VCaP (cell line): ENCODE results near the gene VWF.

Experiments
- H3K27ac ChIP-seq: fragments of 450-650 bp; 2 replicates; pipeline ENCODE4 v1.5.1; 2017
- TF ChIP-seq, protein P1 (sequence below): fragments of 450-650 bp; conservative IDR thresholded peaks from 2 replicates; pipeline ENCODE4 v1.5.1; 2017; ENCODE audit warnings: mild to moderate bottlenecking, moderate library complexity

The VWF gene

DNA sequence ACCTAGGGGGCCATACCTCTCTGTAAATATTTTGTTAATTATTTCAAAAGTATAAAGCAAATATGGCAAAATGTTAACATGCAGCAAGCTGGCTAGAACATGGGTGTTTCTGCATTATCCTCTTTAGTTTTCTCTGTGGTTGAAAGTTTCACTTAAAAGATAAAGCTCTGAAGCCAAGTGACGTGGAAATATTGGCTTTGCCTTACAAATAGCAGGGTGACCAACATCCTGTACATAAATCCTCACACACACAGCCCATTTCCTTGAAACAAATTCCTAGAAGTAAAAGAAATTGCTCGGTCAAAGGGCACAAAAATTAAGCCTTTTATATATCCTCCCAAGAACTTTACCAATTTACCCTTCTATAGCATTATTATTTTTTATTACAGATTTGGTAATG is 10.6 kb upstream of the VWF start:
- no peak overlapping the region for H3K27ac ChIP-seq
- TF ChIP-seq, protein P1, sequence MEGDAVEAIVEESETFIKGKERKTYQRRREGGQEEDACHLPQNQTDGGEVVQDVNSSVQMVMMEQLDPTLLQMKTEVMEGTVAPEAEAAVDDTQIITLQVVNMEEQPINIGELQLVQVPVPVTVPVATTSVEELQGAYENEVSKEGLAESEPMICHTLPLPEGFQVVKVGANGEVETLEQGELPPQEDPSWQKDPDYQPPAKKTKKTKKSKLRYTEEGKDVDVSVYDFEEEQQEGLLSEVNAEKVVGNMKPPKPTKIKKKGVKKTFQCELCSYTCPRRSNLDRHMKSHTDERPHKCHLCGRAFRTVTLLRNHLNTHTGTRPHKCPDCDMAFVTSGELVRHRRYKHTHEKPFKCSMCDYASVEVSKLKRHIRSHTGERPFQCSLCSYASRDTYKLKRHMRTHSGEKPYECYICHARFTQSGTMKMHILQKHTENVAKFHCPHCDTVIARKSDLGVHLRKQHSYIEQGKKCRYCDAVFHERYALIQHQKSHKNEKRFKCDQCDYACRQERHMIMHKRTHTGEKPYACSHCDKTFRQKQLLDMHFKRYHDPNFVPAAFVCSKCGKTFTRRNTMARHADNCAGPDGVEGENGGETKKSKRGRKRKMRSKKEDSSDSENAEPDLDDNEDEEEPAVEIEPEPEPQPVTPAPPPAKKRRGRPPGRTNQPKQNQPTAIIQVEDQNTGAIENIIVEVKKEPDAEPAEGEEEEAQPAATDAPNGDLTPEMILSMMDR = no peak

DNA sequence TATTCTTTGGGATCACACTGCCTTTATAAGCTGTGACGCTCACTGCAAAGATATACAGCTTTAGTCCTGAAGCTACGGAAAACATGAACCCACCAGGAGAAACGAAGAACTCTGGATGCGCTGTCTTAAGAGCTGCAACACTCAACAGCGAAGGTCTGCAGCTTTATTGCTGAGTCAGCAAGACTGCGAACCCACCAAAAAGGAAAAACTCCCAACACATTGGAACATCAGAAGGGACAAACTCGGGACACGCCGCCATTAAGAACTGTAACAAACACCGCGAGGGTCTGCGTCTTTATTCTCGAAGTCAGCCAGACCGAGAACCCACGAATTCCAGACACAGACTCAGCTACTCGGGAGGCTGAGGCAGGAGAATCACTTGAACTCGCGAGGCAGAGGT is 9.2 kb upstream of the VWF start:
- no peak overlapping the region for H3K27ac ChIP-seq
- TF ChIP-seq, protein P1 = no peak

DNA sequence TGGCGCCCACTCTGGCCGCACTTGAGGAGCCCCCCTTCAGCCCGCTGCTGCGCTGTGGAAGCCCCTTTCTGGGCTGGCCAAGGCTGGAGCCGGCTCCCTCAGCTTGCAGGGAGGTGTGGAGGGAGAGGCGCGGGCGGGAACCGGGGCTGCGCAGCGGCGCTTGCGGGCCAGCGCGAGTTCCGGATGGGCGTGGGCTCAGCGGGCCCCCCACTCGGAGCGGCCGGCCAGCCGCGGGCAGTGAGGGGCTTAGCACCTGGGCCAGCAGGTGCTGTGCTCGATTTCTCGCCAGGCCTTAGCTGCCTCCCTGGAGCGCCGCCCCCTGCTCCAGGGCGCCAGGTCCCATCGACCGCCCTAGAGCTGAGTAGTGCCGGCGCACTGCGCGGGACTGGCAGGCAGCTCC is 8.0 kb upstream of the VWF start:
- TF ChIP-seq, protein P1 = no peak
- no peak overlapping the region for H3K27ac ChIP-seq

DNA sequence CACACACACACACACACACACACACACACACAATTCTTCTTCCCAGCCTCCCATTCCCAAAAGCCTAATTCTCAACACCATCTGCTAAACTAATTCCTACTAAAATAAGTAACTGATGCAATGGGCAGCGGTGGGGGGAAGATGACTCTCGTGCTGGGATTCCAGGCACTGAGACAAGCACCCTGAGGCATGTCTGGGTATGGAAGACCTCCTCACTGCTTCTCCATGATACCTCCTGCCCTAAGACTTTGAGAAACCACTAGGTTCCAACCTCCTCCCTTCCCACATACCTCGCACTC is 789 bp upstream of the VWF start:
- TF ChIP-seq, protein P1 = no peak
- no peak overlapping the region for H3K27ac ChIP-seq

DNA sequence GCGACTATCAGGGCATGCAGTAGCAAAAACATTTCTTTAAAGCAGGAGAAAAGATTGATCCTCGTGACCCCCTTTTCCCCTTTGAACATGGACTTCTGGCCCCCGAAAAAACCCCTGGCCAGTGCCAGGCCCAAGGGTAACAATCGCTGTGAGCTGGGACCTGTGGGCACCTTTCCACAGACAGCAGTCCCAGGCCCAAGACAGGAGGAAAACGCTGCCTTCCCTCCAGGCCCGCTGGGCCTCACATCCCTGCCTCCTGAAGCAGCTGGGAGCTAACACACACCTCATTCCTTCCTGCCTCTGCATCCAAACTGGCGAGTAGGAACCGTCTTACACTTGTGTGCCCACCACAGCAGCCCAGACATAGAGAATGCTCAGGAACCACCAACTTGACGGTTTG is 1.2 kb downstream of the VWF start:
- TF ChIP-seq, protein P1 = no peak
- H3K27ac ChIP-seq = no peak overlapping the region

DNA sequence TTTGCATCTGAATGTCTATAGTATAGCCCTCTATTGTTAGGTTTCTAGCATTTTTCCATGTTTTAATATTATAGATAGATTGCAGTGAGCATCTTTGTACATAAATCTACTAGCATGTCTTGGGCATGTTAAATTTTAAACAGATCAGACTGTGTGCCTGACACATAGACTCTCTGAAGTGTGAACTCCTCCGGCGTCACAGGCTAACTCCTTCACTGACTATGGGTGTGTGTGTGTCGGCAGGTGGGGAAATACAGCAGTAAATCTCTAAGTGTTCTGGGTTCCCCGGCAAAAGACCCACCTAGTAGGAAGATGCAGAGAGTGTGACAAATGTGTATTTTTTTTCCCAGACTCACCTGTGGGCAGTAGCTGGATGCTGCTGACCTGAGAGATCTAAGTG is 2.3 kb downstream of the VWF start:
- H3K27ac ChIP-seq = no peak overlapping the region
- TF ChIP-seq, protein P1 = no peak

DNA sequence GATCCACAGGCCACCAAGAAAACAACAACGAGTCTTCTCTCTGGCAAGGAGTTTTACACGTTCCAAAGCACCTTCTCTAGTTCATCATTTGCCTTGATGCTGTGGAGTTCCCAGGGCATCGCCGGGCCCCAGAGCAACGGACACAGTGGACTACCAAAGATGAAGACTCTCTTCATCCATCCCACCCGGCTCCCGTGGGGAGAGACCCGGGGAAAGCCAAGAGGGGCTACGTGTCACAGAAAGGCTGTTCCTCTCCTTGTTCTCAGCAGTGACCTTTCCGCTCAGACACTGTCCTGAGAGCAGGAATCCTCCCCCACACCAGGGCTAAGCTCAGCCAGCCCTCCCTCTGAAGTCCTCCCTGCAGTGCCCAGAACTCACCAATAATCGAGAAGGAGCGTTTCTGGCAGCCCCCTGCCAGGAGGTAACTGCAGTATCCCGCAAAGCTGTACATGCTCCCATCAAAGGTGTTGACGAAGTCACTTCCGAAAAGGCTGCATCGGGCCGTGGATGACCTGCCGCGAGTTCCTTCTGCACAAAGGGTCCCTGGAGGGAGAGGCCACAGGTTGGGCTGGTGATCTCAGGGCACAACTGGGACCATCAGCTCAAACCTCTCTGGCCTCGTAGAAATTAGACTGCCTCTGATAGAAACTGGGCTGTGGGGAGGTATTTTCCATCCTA is 3.5 kb downstream of the VWF start:
- no peak overlapping the region for H3K27ac ChIP-seq
- TF ChIP-seq, protein P1 = no peak
